ENCODE measurements around the gene YIF1B.

The YIF1B gene

DNA sequence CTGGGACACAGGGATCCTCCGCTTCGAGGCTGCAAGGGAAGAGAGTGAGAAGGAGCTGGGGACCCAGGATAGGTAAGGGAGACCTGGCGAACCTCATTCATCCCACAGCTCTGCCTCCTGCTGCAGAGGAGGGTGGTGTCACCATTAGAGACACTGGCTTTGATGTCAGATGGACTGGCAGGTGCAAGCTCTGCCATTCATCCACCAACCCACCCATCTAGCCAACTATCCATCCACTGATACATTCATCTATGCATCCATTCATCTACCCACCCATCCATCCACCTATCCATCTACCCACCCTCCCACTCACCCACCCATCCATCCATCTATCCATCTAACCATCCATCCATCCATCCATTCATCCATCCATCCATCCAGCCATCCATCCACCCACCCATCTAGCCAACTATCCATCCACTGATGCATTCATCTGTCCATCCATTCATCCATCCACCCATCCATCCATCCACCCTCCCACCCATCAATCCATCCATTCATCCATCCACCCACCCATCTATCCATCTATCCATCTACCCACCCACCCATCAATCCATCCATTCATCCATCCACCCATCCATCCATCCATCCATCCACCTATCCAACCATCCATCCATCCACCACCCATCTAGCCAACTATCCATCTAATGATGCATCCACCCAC lies 6.0 kb downstream of the YIF1B start:
- no peaks in the 10 kb centered on the region for H3K9me3 ChIP-seq (ENCODE audit: control insufficient read depth, insufficient read depth, low read length)
- peaks cover 32% of the 10 kb centered on the region for H3K36me3 ChIP-seq (ENCODE audit: control insufficient read depth, insufficient read depth, low read length)
- H3K27me3 ChIP-seq (ENCODE audit: control insufficient read depth, insufficient read depth, low read length), result no peaks in the 10 kb centered on the region
- H3K4me3 ChIP-seq (ENCODE audit: low read depth, low read length), result no peak overlapping the region
- peaks cover 8% of the 10 kb centered on the region for H3K4me1 ChIP-seq (ENCODE audit: control insufficient read depth, insufficient read depth, low read length)
- no peak overlapping the region for H3K9ac ChIP-seq (ENCODE audit: low read depth, low read length)

DNA sequence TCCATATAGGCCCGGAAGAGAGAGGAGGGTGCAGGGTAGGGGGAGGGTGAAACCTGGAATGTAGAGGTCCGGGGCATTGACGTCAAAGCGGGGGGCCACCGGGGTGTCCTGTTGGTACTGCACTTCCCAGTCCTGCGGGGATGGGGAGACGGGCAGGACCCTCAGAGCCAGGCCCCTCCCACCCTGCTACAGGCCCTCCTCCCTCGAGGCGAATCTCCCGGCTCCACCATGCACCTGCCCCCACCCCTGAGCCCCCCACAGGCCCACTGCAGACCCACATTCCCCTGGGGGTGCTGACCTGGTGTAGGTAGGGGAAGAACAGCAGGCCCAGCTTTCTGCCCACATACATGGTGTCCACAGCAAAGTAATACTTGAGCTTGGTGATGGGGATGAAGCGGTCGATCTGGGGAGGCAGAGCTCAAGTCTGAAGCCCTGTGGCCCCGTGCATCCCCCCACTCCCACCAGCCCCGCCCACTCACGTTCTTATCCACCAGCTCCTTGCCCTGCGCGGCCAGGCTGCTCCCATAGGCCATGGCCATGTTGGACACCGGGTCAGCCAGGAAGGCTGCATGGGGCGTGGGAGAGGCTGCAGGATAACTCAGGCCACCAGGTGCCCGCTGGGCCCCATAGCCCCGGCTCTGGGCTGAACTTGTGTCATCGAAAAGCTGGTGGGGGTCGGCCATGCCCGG lies 6.7 kb downstream of the YIF1B start:
- H3K4me3 ChIP-seq (ENCODE audit: low read depth, low read length), result no peak overlapping the region
- H3K9me3 ChIP-seq (ENCODE audit: control insufficient read depth, insufficient read depth, low read length), result no peaks in the 10 kb centered on the region
- H3K4me1 ChIP-seq (ENCODE audit: control insufficient read depth, insufficient read depth, low read length), result peaks cover 8% of the 10 kb centered on the region
- H3K36me3 ChIP-seq (ENCODE audit: control insufficient read depth, insufficient read depth, low read length), result peaks cover 32% of the 10 kb centered on the region
- no peaks in the 10 kb centered on the region for H3K27me3 ChIP-seq (ENCODE audit: control insufficient read depth, insufficient read depth, low read length)
- no peak overlapping the region for H3K9ac ChIP-seq (ENCODE audit: low read depth, low read length)

DNA sequence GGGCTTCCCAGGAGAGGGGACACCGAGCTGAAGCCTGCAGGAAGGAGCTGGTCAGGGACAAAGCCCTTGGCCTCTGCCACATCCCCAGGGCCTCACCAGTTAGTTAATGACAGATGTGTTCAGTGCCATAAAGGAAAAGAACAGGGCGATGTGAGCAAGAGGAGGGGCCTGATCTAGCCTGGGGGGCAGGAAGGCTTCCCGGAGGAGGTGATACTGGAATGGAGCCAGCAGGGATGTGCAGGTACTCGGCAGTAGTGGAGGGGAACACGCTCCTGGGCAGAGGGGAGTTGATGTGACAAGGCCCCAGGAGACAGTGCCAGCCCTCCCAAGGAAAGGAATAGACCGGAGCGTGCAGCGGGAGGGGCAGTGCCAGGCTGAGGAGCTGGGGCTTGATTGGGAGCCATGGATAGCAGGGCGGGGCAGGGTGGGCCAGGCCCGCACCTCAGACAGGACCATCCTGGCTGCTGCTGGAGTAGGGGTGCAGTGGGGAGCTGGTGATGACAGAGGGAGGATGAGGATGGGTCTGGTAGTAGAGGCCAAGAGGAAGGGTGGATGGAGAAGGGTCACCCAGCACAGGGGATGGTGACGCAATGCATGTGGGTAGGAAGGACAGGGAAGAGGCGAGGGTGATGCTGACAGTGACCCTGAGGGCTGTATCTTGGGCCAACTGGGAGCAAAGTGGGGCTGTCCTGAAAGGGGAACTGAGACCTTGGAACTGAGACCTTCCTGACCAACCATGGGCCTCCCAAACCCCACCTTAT lies 7.6 kb downstream of the YIF1B start:
- Histone ChIP-seq H3K9ac (ENCODE audit: low read depth, low read length) (no peak overlapping the region), H3K9me3 (ENCODE audit: control insufficient read depth, insufficient read depth, low read length) (no peaks in the 10 kb centered on the region), H3K27me3 (ENCODE audit: control insufficient read depth, insufficient read depth, low read length) (no peaks in the 10 kb centered on the region), H3K4me3 (ENCODE audit: low read depth, low read length) (no peak overlapping the region), H3K4me1 (ENCODE audit: control insufficient read depth, insufficient read depth, low read length) (peaks cover 4% of the 10 kb centered on the region), H3K36me3 (ENCODE audit: control insufficient read depth, insufficient read depth, low read length) (peaks cover 32% of the 10 kb centered on the region)

GRCh38 chr19:38307597-38307996 lies 8.2 kb downstream of the YIF1B start:
- Histone ChIP-seq H3K4me3 (ENCODE audit: low read depth, low read length) (no peak overlapping the region), H3K4me1 (ENCODE audit: control insufficient read depth, insufficient read depth, low read length) (peaks cover 4% of the 10 kb centered on the region), H3K9ac (ENCODE audit: low read depth, low read length) (no peak overlapping the region), H3K27me3 (ENCODE audit: control insufficient read depth, insufficient read depth, low read length) (no peaks in the 10 kb centered on the region), H3K36me3 (ENCODE audit: control insufficient read depth, insufficient read depth, low read length) (peaks cover 32% of the 10 kb centered on the region), H3K9me3 (ENCODE audit: control insufficient read depth, insufficient read depth, low read length) (no peaks in the 10 kb centered on the region)

- H3K4me1 ChIP-seq (ENCODE audit: control insufficient read depth, insufficient read depth, low read length), result peaks cover 2% of the 10 kb centered on the region
- peaks cover 32% of the 10 kb centered on the region for H3K36me3 ChIP-seq (ENCODE audit: control insufficient read depth, insufficient read depth, low read length)
- no peaks in the 10 kb centered on the region for H3K9me3 ChIP-seq (ENCODE audit: control insufficient read depth, insufficient read depth, low read length)
- H3K9ac ChIP-seq (ENCODE audit: low read depth, low read length), result no peak overlapping the region
- no peaks in the 10 kb centered on the region for H3K27me3 ChIP-seq (ENCODE audit: control insufficient read depth, insufficient read depth, low read length)
- H3K4me3 ChIP-seq (ENCODE audit: low read depth, low read length), result no peak overlapping the region
These were observed 8.7 kb downstream of the YIF1B start for GRCh38 chr19:38307076-38307475.

- Histone ChIP-seq H3K9ac (ENCODE audit: low read depth, low read length) (no peak overlapping the region), H3K4me3 (ENCODE audit: low read depth, low read length) (no peak overlapping the region), H3K27me3 (ENCODE audit: control insufficient read depth, insufficient read depth, low read length) (no peaks in the 10 kb centered on the region), H3K9me3 (ENCODE audit: control insufficient read depth, insufficient read depth, low read length) (no peaks in the 10 kb centered on the region), H3K4me1 (ENCODE audit: control insufficient read depth, insufficient read depth, low read length) (peaks cover 2% of the 10 kb centered on the region), H3K36me3 (ENCODE audit: control insufficient read depth, insufficient read depth, low read length) (peaks cover 32% of the 10 kb centered on the region)
These were observed 9.5 kb downstream of the YIF1B start for GRCh38 chr19:38306236-38306635.

DNA sequence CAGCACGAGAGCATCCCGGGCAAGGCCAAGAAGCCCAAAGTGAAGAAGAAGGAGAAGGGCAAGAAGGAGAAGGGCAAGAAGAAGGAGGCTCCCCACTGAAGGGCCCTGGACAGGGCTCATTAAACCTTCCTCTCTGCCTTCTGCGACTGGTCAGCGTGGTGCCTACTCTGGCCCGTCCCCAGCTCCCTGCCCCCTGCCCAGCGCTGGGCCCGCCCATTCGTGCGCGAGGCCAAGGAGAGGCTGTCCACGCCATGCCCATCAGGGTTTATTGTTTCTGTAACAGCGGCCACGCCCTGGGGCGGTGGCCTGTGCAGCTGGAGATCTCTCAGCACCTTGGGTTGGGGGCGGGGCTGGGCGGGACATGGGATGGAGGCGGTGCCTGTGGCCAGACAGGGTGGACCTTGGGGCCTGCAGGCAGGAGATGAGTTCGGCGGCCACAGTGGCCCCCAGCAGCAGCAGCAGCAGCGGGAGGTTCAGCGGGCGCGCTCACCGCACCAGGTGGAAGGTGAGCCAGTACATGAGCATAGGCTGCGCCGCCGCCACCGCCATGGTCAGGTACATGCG lies 10.8 kb downstream of the YIF1B start:
- Histone ChIP-seq H3K9ac (ENCODE audit: low read depth, low read length) (peak overlapping the region; percentile 70), H3K36me3 (ENCODE audit: control insufficient read depth, insufficient read depth, low read length) (peaks cover 27% of the 10 kb centered on the region), H3K9me3 (ENCODE audit: control insufficient read depth, insufficient read depth, low read length) (no peaks in the 10 kb centered on the region), H3K4me1 (ENCODE audit: control insufficient read depth, insufficient read depth, low read length) (peaks cover 8% of the 10 kb centered on the region), H3K4me3 (ENCODE audit: low read depth, low read length) (peak overlapping the region; percentile 65), H3K27me3 (ENCODE audit: control insufficient read depth, insufficient read depth, low read length) (no peaks in the 10 kb centered on the region)

GRCh38 chr19:38304352-38304865 lies 11.3 kb downstream of the YIF1B start:
- H3K27me3 ChIP-seq (ENCODE audit: control insufficient read depth, insufficient read depth, low read length), result no peaks in the 10 kb centered on the region
- peaks cover 24% of the 10 kb centered on the region for H3K36me3 ChIP-seq (ENCODE audit: control insufficient read depth, insufficient read depth, low read length)
- H3K9ac ChIP-seq (ENCODE audit: low read depth, low read length), result peak overlapping the region; percentile 70
- no peaks in the 10 kb centered on the region for H3K9me3 ChIP-seq (ENCODE audit: control insufficient read depth, insufficient read depth, low read length)
- H3K4me1 ChIP-seq (ENCODE audit: control insufficient read depth, insufficient read depth, low read length), result peaks cover 8% of the 10 kb centered on the region
- peak overlapping the region; percentile 65 for H3K4me3 ChIP-seq (ENCODE audit: low read depth, low read length)

- peak within 1 kb of the TSS; percentile 65 for H3K4me3 ChIP-seq (ENCODE audit: low read depth, low read length)
- H3K4me1 ChIP-seq (ENCODE audit: control insufficient read depth, insufficient read depth, low read length), result peaks cover 8% of the 10 kb centered on the region
- H3K9me3 ChIP-seq (ENCODE audit: control insufficient read depth, insufficient read depth, low read length), result no peaks in the 10 kb centered on the region
- no peaks in the 10 kb centered on the region for H3K27me3 ChIP-seq (ENCODE audit: control insufficient read depth, insufficient read depth, low read length)
- peak within 1 kb of the TSS; percentile 70 for H3K9ac ChIP-seq (ENCODE audit: low read depth, low read length)
- H3K36me3 ChIP-seq (ENCODE audit: control insufficient read depth, insufficient read depth, low read length), result peaks cover 22% of the 10 kb centered on the region
These were observed 12.0 kb downstream of the YIF1B start, which contains the start of gene C19orf33 for GRCh38 chr19:38303517-38304351. C19orf33 (plus strand) TSS chr19:38304251; CDS start chr19:38304262, 11 bp downstream.

GRCh38 chr19:38298821-38299680 lies 16.7 kb downstream of the YIF1B start:
- Histone ChIP-seq H3K9me3 (ENCODE audit: control insufficient read depth, insufficient read depth, low read length) (no peaks in the 10 kb centered on the region), H3K4me3 (ENCODE audit: low read depth, low read length) (no peak overlapping the region), H3K27me3 (ENCODE audit: control insufficient read depth, insufficient read depth, low read length) (no peaks in the 10 kb centered on the region), H3K9ac (ENCODE audit: low read depth, low read length) (no peak overlapping the region), H3K36me3 (ENCODE audit: control insufficient read depth, insufficient read depth, low read length) (no peaks in the 10 kb centered on the region), H3K4me1 (ENCODE audit: control insufficient read depth, insufficient read depth, low read length) (peaks cover 6% of the 10 kb centered on the region)

All from iPS-15b (cell line).